HEK293T (cell line): ENCODE data around the gene PPP1R1B.

Experiments
- ARNT ChIP-seq: fragments of 450-650 bp; IDR thresholded peaks from 2 replicates; pipeline ENCODE4 v1.6.1; 2017; ENCODE audit warnings: mild to moderate bottlenecking
- BHLHE40 ChIP-seq: fragments of 450-650 bp; IDR thresholded peaks from 2 replicates; pipeline ENCODE4 v1.6.1; 2016; ENCODE audit warnings: mild to moderate bottlenecking, moderate library complexity, borderline replicate concordance
- CTBP1 ChIP-seq: fragments of 450-650 bp; IDR thresholded peaks from 2 replicates; pipeline ENCODE4 v1.6.1; 2016; ENCODE audit warnings: borderline replicate concordance
- FOXA1 ChIP-seq: fragments of 450-650 bp; IDR thresholded peaks from 2 replicates; pipeline ENCODE4 v1.6.1; 2016; ENCODE audit warnings: mild to moderate bottlenecking
- FOXK2 ChIP-seq: fragments of 450-650 bp; IDR thresholded peaks from 2 replicates; pipeline ENCODE4 v1.6.1; 2016; ENCODE audit warnings: mild to moderate bottlenecking
- HDGF ChIP-seq: fragments of 450-650 bp; IDR thresholded peaks from 2 replicates; pipeline ENCODE4 v1.6.1; 2017; ENCODE audit warnings: antibody characterized with exemption, borderline replicate concordance
- NFRKB ChIP-seq: fragments of 450-650 bp; IDR thresholded peaks from 2 replicates; pipeline ENCODE4 v1.6.1; 2016; ENCODE audit warnings: mild to moderate bottlenecking, moderate library complexity
- SP1 ChIP-seq: fragments of 450-650 bp; IDR thresholded peaks from 2 replicates; pipeline ENCODE4 v1.6.1; 2017
- TARDBP ChIP-seq: fragments of 450-650 bp; IDR thresholded peaks from 2 replicates; pipeline ENCODE4 v1.6.1; 2016
- ZNF384 ChIP-seq: fragments of 450-650 bp; IDR thresholded peaks from 2 replicates; pipeline ENCODE4 v1.6.1; 2016

GRCh38 chr17:39667945-39668924, 41.5 kb downstream of the PPP1R1B start, which contains the start of gene PNMT:
- TF ChIP-seq SP1 (no peak), CTBP1 (no peak), HDGF (no peak), FOXK2 (no peak), ZNF384 (no peak), ARNT (no peak), BHLHE40 (no peak), TARDBP (no peak), NFRKB (no peak), FOXA1 (no peak)
